HG03280 (cell line): Measurements from ENCODE around the gene CDKN1A.
"Not testable (repeated sequence)": the region's sequence is repeated elsewhere in the genome, so short reads cannot be mapped to it uniquely, and the experiment has no call there.

Experiments used
- ATAC-seq: cut with Tn5 transposase; IDR thresholded peaks from one replicate; pipeline ENCODE4 v1.9.1; 2021; ENCODE audit warnings: mild to moderate bottlenecking, moderate library complexity; ENCODE audit not compliant: unreplicated experiment

Gene CDKN1A

GRCh38 chr6:36678488-36679042, at the start of gene CDKN1A:
TSS of gene CDKN1A (plus strand) at chr6:36678714. CDS start at chr6:36684102, 5,388 bp downstream.
- ATAC-seq = peak; percentile 48

DNA sequence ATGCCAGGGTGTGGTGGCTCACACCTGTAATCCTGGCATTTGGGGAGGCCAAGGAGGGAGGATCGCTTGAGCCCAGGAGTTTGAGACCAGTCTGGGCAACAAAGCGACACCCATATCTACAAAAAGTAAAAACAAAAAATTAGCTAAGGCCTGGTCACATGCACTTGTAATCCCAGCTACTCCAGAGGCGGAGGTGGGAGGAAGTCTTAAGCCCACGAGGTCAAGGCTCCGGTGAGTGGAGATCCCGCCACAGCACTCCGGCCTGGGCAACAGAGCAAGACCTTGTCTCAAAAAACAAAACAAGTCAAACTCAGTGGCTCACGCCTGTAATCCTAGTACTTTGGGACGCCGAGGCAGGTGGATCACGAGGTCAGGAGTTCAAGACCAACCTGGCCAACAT, 48.7 kb upstream of the CDKN1A start:
- no peak for ATAC-seq

DNA sequence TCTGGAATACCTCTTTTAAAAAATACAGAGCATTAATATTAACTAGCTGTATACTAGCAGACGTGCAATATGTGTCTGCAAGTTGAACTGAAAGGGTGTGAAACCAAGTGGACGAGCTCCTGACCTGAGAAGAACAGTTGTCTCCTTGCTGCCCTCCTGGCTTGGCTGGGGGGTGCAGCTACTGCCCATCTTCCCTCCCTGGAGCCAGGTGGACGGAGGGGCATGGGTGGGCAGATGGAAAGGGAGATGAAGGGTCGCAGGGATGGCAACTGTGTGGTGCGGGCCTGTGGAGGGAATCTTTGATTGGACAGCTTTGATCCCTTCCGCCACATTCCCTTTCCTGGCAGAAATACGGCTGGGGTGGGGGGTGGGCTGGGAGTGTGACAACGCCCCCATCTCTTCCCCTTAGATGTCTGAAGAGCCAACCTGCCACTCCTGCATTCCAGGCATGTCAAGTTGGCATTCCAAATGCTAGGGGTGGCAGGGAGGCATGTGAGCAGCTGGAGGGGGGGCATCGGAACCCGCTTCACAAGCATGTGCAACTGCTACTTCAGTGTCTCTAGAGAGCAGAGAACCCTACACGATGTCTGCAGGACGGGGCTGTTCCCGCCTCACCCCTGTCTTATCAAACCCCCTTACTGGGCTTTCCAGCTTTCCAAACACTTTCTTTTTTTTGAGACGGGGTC, 47.0 kb upstream of the CDKN1A start:
- ATAC-seq = no peak

- no peak for ATAC-seq
Measured at GRCh38 chr6:36633370-36633769, 45.1 kb upstream of the CDKN1A start.

- no peak for ATAC-seq
Measured at GRCh38 chr6:36633915-36634314, 44.6 kb upstream of the CDKN1A start.

DNA sequence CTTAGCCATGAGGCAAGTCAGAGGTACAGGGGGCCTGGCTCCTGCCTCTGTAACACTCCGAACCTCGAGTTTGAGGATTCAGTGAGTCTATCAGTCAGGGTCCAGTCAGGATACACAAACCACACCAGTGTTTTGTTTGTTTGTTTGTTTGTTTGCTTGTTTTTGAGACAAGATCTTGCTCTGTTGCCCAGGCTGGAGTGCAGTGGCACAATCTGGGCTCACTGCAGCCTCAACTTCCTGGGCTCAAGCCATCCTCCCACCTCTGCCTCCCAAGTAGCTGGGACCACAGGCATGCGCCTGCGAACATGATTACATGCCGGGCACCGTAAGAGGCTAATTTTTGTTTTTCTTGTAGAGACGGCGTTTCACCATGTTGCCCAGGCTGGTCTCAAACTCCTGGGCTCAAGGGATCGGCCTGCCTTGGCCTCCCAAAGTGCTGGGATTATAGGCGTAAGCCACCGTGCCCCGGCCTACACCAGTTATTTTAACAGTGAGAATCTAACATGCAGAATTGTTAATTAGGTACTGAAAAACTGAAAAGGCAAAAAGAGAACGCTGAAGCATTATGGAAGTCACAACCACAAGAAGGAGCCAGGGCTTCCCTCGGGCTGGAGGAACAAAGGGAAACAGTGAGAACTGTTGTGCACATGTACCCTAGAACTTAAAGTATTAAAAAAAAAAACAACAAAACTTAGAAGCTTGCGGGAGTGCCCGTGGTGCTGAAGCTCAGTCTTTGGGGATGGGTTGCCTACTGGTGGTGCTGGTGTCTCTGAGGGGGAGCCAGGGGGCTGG, 44.0 kb upstream of the CDKN1A start:
- no peak for ATAC-seq

GRCh38 chr6:36636283-36636682, 42.2 kb upstream of the CDKN1A start:
- no peak for ATAC-seq

DNA sequence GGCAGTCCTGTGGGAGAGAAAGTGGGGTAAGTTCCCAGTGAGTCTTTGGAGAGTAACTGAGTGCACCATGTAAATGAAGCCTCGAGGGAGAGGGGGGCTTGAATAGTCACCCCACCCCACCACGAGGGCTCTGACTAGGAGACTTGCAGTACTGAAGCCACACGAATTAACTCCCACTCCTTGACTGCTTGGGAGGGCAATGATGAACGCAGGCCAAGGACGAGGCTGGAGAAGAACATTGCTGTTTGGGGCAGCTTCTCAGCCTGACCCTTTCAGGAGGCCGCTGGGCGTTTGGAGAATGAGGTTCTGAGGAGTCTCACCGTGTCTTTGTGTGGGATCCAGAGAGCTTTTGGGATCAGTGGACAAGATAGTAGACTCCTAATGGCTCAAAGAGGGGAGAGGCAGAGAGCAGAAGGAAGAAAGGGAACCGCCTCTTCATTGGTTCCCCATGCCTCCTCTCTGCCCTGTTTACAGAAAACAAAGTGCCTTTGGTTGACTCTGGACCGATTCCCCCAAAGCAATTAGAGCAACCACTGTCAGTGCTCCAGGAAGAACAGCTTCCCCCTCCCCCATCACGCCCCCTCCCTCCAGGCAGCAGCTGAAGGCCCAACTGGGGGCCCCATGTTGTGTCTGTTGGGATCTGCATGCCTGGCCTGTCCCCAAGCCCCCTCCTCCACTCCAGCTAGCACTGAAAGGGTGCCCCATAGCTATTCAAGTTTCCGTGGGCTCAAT, 41.7 kb upstream of the CDKN1A start:
- no peak for ATAC-seq

DNA sequence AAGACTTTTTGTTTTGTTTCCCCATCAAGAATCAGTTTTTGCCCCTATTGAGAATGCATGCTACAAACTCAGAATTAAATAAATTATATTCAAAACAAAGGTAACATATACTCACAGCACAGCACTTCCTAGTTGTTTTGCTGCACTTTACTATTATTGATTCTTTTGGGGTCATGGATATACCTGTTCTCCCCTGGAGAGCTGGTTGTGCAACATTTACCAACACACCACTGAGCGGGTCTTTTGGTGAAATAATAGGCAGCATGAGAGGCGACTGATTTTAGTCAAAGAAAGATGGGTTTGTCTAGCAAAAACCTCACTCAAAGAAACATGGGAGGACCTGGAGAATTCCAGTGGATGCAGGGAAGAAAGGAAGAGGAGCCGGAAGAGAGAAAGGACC, 39.9 kb upstream of the CDKN1A start:
- ATAC-seq = no peak

GRCh38 chr6:36639171-36639808, 39.2 kb upstream of the CDKN1A start:
- ATAC-seq = no peak

DNA sequence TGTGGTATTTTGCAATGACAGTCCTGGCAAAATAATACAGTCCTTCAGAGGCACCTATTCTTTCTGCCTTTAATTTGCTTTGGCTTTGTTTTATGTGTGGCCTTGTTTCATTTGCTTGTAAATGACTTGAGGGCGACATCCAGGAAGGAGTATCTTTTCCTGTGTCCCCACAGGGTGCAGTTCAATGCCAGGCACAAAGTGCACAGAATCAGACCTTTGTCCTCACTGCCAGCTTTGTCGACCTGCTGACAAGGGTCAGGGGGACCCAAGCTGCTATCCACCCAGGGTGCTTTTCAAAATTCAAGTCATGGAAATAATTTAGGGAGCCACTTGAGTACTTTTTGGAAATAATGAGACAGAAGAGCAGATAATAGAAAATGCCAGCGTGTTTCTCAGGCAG, 37.0 kb upstream of the CDKN1A start:
- no peak for ATAC-seq

DNA sequence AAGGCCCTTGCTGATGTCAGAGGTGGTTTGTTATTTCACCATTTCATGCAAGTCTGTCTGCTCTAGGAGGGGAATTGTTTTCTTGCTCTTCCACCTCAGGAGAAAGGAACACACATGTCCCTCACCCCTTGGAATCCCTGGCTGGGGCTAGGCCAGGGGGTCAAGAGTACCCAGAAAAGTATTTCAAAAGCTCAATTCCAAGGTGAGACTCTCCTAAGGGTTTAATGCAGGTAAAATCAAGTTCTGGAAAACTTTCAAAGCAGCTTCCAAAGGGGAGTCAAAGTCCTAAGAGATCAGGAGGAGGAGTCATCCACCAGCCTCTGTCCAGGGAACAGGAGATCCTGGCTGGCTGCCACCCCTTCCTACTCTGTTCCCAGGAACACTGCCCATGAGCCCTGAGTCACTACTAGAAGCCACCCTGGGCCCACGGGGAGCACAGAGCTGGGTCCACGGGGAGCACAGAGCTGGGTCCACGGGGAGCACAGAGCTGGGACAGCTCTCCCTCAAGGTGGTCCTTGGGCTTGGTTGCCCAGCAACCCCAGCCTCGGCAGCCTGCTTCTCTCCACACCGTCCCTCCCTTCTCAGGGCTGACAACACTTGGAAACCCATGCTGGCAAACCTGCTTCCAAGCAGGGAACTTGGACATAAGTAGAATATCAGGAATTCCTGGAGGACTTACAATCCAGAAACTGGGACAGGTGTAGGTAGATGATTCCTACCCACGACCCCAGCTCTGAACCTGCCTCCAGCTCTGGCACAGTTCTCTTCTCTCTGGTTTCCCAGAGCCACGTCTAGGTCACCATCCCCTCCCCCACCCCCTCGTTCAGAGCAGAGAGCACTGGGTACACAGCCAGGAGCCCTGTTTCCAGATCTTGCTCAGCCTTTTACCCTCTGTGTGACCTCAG, 35.3 kb upstream of the CDKN1A start:
- ATAC-seq = no peak

DNA sequence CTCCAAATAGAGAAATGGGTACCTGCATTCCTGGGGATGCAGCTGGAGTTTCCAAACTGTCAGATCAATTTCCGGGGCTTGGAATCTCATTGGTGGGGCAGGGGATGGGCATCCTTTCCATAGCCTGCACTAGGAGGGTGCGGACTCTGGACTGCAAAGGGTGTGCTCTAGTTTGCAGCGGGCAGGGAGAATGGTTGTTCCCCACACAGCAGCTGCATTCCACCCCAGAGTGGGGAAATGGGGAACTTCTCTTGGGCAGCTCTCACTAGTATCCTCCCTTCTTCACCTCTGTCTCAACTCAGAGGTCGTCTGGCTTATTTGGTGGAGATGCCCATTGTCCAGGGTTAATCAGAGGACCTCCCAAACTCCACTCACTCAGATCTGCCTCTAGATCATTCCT, 34.5 kb upstream of the CDKN1A start:
- no peak for ATAC-seq

GRCh38 chr6:36649086-36649485, 29.4 kb upstream of the CDKN1A start:
- no peak for ATAC-seq

DNA sequence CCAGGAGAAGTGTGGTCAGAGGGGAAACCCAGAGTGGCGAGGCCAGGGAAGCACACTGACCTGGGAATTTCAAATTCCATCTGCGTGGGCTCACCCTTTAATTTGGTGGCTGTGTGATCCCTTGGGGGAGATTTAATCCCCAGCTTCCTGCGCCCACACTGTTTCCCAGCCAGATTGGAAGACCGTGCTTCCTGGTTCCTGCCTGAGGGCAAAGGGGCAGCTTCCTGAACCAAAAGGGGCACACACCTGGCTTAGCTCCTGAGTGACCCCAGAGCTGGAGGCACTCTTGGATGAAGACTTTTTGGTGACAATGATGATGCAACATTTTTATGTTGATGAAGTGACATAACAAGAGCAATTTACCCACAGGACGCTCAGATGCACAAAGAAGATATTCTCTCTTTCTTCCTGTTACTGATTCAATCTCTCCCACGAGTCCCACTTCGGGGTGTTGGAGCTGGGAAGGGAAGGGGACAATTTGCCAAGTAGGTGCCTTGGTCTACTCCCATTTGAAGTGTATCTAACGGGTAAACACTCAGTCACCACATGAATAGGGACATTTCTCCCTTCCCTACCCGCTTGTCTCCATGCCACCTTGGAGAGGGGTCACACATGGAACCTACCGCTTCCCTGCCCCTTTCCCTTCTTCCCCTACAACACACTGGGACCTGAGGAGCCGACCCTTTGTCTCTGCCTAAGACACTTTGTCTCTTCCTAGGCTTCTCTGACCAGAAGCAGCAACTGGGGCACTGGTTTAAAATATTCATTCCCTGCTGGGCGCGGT, 28.6 kb upstream of the CDKN1A start:
- ATAC-seq = no peak

DNA sequence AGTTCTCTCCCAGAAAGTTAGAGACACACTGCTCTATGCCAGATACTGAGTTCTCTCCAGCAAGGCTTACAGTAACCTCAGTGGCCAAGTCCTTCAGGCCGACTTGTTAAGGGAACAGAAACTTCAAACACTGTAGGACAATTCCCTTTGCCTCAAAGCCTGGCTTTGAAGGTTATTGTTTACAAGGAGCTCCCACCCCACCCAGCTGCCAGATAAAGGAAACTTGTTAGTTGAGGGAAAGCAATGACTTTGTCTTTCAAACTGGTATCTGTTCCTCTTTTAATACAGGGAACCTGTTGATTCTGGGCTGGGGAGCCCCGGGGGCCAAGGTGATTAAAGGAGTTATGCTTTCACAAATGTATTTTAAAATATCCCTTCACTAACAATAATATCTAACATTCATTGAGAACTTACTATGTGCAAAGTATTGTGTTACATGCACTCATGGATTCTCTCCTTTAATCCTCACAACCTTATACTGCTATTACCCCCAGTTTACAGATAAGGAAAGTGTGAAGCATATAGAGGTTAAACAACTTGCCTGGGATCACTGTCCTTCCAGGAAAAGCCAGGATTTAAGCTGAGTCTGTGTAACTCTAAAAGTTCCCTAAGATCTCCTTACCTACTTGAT, 27.6 kb upstream of the CDKN1A start:
- peak; percentile 58 for ATAC-seq

DNA sequence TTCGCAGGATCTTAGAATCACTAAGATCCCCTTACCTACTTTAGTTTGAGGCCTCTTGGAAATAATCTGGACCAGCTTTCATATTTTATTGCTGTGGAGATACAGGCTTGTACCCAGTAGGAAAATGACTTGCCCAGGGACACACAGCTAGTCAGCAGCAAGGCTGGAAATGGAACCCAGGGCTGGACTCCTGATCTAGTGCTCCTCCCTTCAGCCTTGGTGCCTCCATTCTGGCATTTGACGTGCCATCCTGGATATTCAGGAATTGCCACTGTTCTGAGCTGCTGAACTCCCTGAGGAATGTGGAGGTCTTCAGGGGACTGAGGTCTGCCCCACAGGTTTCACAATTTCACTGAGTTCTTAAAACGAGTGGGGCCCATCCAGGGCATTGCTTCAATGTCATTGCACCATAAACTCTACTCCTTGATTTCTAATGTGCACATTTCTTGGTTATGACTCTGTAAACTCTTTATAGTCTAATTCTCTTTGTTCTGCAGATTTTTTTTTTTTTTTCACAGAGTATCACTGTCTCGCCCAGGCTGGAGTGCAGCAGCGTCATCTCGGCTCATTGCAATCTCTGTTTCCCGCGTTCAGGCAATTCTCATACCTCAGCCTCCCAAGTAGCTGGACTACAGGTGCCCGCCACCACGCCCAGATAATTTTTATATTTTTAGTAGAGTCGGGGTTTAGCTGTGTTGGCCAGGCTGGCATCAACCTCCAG, 26.7 kb upstream of the CDKN1A start:
- no peak for ATAC-seq

GRCh38 chr6:36654469-36654868, 24.0 kb upstream of the CDKN1A start:
- not testable (repeated sequence) for ATAC-seq
